Ishikawa (cell line): ENCODE measurements around the gene ZNF570.

ENCODE experiments used
- CEBPB ChIP-seq: IDR thresholded peaks from 2 replicates; pipeline ENCODE4 v1.6.1; 2012
- CREB1 ChIP-seq: IDR thresholded peaks from 2 replicates; pipeline ENCODE4 v1.6.1; 2012; ENCODE audit warnings: low read depth
- EGR1 ChIP-seq: IDR thresholded peaks from 2 replicates; pipeline ENCODE4 v1.6.1; 2012
- EP300 ChIP-seq: IDR thresholded peaks from 2 replicates; pipeline ENCODE4 v1.6.1; 2012; ENCODE audit warnings: borderline replicate concordance
- FOXM1 ChIP-seq: IDR thresholded peaks from 2 replicates; pipeline ENCODE4 v1.6.1; 2012; ENCODE audit warnings: low read depth, borderline replicate concordance
- MAX ChIP-seq: IDR thresholded peaks from 2 replicates; pipeline ENCODE4 v1.6.1; 2012
- NFIC ChIP-seq: IDR thresholded peaks from 2 replicates; pipeline ENCODE4 v1.6.1; 2012
- RAD21 ChIP-seq: IDR thresholded peaks from 2 replicates; pipeline ENCODE4 v1.6.1; 2012; ENCODE audit warnings: low read depth
- REST ChIP-seq: IDR thresholded peaks from 2 replicates; pipeline ENCODE4 v1.6.1; 2012; ENCODE audit warnings: low read depth, mild to moderate bottlenecking
- TAF1 ChIP-seq: IDR thresholded peaks from 2 replicates; pipeline ENCODE4 v1.6.1; 2012; ENCODE audit warnings: low read depth, mild to moderate bottlenecking
- TCF12 ChIP-seq: IDR thresholded peaks from 2 replicates; pipeline ENCODE4 v1.6.1; 2012; ENCODE audit warnings: low read depth
- TEAD4 ChIP-seq: IDR thresholded peaks from 2 replicates; pipeline ENCODE4 v1.6.1; 2012
- USF1 ChIP-seq: IDR thresholded peaks from 2 replicates; pipeline ENCODE4 v1.6.1; 2012
- YY1 ChIP-seq: IDR thresholded peaks from 2 replicates; pipeline ENCODE4 v1.6.1; 2012; ENCODE audit warnings: low read depth
- ZBTB7A ChIP-seq: IDR thresholded peaks from 2 replicates; pipeline ENCODE4 v1.6.1; 2012; ENCODE audit warnings: low read depth

Gene ZNF570

GRCh38 chr19:37492213-37492612 is 23.1 kb downstream of the ZNF570 start:
- TF ChIP-seq RAD21 (no peak), CEBPB (no peak), CREB1 (no peak), MAX (no peak), EP300 (no peak), REST (no peak), TEAD4 (no peak), ZBTB7A (no peak), TAF1 (no peak), YY1 (no peak), FOXM1 (no peak), TCF12 (no peak), EGR1 (no peak), USF1 (no peak)

- TF ChIP-seq ZBTB7A, result no peak
- TF ChIP-seq RAD21, result no peak
These were observed 36.8 kb downstream of the ZNF570 start for GRCh38 chr19:37505958-37506386.

GRCh38 chr19:37506387-37507166 is 37.4 kb downstream of the ZNF570 start, which contains the start of gene ZNF793:
Gene ZNF793, plus strand, starts transcription at chr19:37506939. Its CDS starts 16,501 bp downstream, at chr19:37523440.
- TF ChIP-seq TCF12 (no peak), EGR1 (no peak), NFIC (no peak), YY1 (peak; percentile 81), TAF1 (0 out of 2 replicates have a peak, but pooled peaks have one; percentile 4)

GRCh38 chr19:37507167-37507464 is 38.0 kb downstream of the ZNF570 start:
- TF ChIP-seq TCF12 (no peak), NFIC (no peak), ZBTB7A (no peak), TEAD4 (no peak), CREB1 (no peak), YY1 (no peak), TAF1 (no peak), EGR1 (no peak)

- TF ChIP-seq NFIC (no peak), EGR1 (no peak), TAF1 (no peak), FOXM1 (no peak), TEAD4 (no peak), CREB1 (no peak), EP300 (no peak), TCF12 (no peak), YY1 (no peak), RAD21 (no peak), ZBTB7A (no peak), CEBPB (no peak), USF1 (no peak), MAX (no peak), REST (no peak)
These were observed 42.0 kb downstream of the ZNF570 start for GRCh38 chr19:37511186-37511585.

GRCh38 chr19:37511821-37512220 is 42.7 kb downstream of the ZNF570 start:
- TF ChIP-seq REST, result no peak
- no peak for TF ChIP-seq CREB1
- TF ChIP-seq EP300, result no peak
- no peak for TF ChIP-seq NFIC
- no peak for TF ChIP-seq TAF1
- no peak for TF ChIP-seq MAX
- no peak for TF ChIP-seq USF1
- TF ChIP-seq YY1, result no peak
- no peak for TF ChIP-seq FOXM1
- TF ChIP-seq RAD21, result no peak
- no peak for TF ChIP-seq TEAD4
- no peak for TF ChIP-seq ZBTB7A
- no peak for TF ChIP-seq CEBPB
- TF ChIP-seq EGR1, result no peak
- TF ChIP-seq TCF12, result no peak
